GM12878 (cell line): ENCODE data around the gene CFAP299.

Experiments
- CTCF ChIP-seq, 3 experiments: IDR thresholded peaks in 2 of 3; conservative IDR thresholded peaks in 1 of 3; 2 replicates each; pipeline ENCODE4 v1.5.1; 2011; ENCODE audit warnings: low read depth in 3 of 3, low read length in 3 of 3, mild to moderate bottlenecking in 3 of 3, control low read depth in 2 of 3, moderate library complexity in 2 of 3, inconsistent platforms in 1 of 3, mixed read lengths in 1 of 3; ENCODE audit not compliant: control insufficient read depth in 2 of 3, insufficient read depth in 1 of 3; ENCODE audit errors: extremely low read depth in 1 of 3
- EGR1 ChIP-seq, 2 experiments: IDR thresholded peaks; 1 replicate in 1 of 2; 2 replicates in 1 of 2; pipeline ENCODE4 v1.6.1; 2011 to 2012; ENCODE audit warnings: low read depth in 2 of 2, low read length in 2 of 2, borderline replicate concordance in 1 of 2, mild to moderate bottlenecking in 1 of 2, moderate library complexity in 1 of 2
- KDM1A ChIP-seq: fragments of 200-600 bp; sonication (generic); IDR thresholded peaks from 2 replicates; pipeline ENCODE4 v1.6.1; 2016; ENCODE audit warnings: borderline replicate concordance
- POLR2A ChIP-seq: IDR thresholded peaks from 2 replicates; pipeline ENCODE4 v1.6.1; 2011; ENCODE audit warnings: low read depth, mild to moderate bottlenecking, low read length
- POLR2AphosphoS5 ChIP-seq: IDR thresholded peaks from 2 replicates; pipeline ENCODE4 v1.6.1; 2011; ENCODE audit warnings: mild to moderate bottlenecking, low read length, inconsistent platforms
- RAD21 ChIP-seq: IDR thresholded peaks from 2 replicates; pipeline ENCODE4 v1.6.1; 2011; ENCODE audit warnings: mild to moderate bottlenecking, low read depth, low read length, moderate library complexity; ENCODE audit not compliant: insufficient read depth
- RCOR1 ChIP-seq: conservative IDR thresholded peaks from 2 replicates; pipeline ENCODE4 v1.6.1; 2012; ENCODE audit warnings: low read depth, low read length, improper control_type of control experiment
- WRNIP1 ChIP-seq: IDR thresholded peaks from 2 replicates; pipeline ENCODE4 v1.6.1; 2011; ENCODE audit warnings: low read depth, low read length, improper control_type of control experiment, borderline replicate concordance
- ZNF274 ChIP-seq: IDR thresholded peaks from one replicate; pipeline ENCODE4 v1.8.0; 2011; ENCODE audit not compliant: insufficient read length, insufficient read depth

GRCh38 chr4:80311130-80311529 lies 24.4 kb upstream of the CFAP299 start:
- TF ChIP-seq RAD21, result no peak
- no peak for TF ChIP-seq WRNIP1
- TF ChIP-seq POLR2AphosphoS5, result no peak
- TF ChIP-seq POLR2A, result no peak
- no peak for TF ChIP-seq ZNF274
- no peak for TF ChIP-seq CTCF (IDR thresholded peaks at IDR 0.05 in 2 of 3, conservative IDR thresholded peaks at IDR 0.05 in 1 of 3; ENCODE audit: control insufficient read depth in 2 of 3, extremely low read depth in 1 of 3, insufficient read depth in 1 of 3, low read depth in 3 of 3, low read length in 3 of 3)
- no peak for TF ChIP-seq EGR1 (IDR thresholded peaks at IDR 0.05; ENCODE audit: borderline replicate concordance in 1 of 2, low read depth in 2 of 2, low read length in 2 of 2)
- TF ChIP-seq RCOR1, result no peak
- no peak for TF ChIP-seq KDM1A
